ENCODE results near the gene PDZK1.
"Not testable (repeated sequence)": the region's sequence is repeated elsewhere in the genome, so short reads cannot be mapped to it uniquely, and the experiment has no call there.

DNA sequence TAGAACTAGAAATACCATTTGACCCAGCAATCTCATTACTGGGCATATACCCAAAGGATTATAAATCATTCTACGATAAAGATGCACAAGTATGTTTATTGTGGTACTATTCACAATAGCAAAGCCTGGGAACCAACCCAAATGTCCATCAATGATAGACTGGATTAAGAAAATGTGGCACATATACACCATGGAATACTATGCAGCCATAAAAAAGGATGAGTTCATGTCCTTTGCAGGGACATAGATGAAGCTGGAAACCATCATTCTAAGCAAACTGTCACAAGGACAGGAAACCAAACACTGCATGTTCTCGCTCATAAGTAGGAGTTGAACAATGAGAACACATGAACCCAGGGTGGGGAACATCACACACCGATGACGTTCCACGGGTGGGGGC lies 19.0 kb upstream of the PDZK1 start:
- not testable (repeated sequence) for TF ChIP-seq POLR2A, CTCF (IDR thresholded peaks at IDR 0.05)

Data from ovary (tissue), 3 donors.